ENCODE results near the gene CACFD1.

GRCh38 chr9:133443248-133443647, 16.5 kb upstream of the CACFD1 start:
- no peak for TF ChIP-seq GATA2 (IDR thresholded peaks at IDR 0.05; ENCODE audit: low read depth, low read length)
- TF ChIP-seq GATA3 (IDR thresholded peaks at IDR 0.05; ENCODE audit: low read depth, low read length) = no peak

Measured in SH-SY5Y (cell line).